M059J (cell line): ENCODE data around the gene KCTD16. TPM values are rescaled to one million over a fixed set of nuclear protein-coding genes. Genes with fewer than 3 reads are reported as not detected.
A peak's percentile ranks its signal among the peaks of the same experiment; 100 is the strongest.

Source experiments
- DNase-seq: peaks from one replicate; pipeline ENCODE4 v3.0.0-alpha.2; 2012; ENCODE audit warnings: low read depth
- total RNA-seq: library from RNA; depleted of rRNA; stranded (reverse); fragments of >200 nt; shearing (Covaris generic); gene quantifications from 2 replicates; pipeline ENCODE4 v1.2.3, GENCODE V29; 2014

The KCTD16 gene
- total RNA-seq, 1 experiment from 2014 or later, result 0.10 TPM

- no peak for DNase-seq
These were observed 114.3 kb downstream of the KCTD16 start for GRCh38 chr5:144284931-144285502.

DNA sequence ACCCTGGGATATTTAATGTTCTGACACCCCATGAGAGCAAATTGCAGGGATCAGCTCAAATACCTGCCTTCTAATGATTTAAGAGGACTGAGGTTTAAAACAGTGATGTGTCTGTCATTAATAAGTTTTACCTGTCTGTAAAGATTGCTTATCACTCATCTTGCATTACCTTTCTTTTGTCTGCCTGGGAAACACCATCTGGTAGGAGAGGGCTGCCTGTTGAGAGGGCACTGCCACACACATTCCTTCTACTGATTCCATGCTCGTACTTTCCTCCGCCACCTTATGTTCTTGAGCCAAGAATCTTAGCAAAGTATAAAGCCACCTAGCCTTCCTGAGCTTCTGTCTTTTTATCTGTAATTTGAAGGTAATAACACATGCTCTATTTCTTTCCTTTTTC is 118.6 kb downstream of the KCTD16 start:
- no peak for DNase-seq

DNA sequence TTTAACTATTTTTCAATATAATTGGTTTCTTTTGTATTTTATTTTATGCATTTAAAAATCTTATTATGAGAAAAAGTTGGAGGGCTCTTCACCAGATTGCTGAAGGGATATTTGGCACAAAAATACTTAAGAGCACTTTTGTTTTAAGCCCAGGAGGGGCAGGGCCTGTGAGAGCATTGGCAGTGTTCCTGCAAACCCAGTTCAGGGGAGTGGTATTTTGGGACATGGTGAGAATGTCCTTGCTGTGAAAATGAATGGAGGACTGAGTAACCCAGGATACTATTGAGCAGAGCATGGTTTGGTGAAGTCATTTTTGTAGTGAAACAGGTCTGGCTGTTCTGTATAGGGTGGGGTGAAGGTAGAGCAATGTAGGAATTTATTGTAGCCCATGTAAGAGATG is 121.4 kb downstream of the KCTD16 start:
- DNase-seq, result no peak

- DNase-seq, result no peak
These were observed 124.6 kb downstream of the KCTD16 start for GRCh38 chr5:144295284-144295683.

DNA sequence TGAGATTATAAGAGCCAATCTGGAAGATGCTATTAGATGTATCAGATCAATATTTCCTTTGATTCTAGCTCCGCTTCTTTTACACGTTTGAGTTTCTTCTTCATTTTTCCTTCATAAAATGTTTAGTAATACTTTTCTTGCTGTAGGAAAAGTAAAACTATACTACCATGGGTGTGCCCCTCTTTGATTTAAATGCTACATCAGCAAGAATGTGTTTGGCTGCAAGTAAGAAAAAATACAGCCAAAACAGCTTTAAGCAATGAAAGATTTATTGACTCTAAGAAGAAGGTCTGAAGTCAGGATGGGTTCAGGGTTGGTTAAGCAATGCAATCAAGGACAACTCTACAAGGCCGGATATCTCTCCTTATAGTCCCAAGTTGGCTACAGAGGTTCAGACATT is 126.4 kb downstream of the KCTD16 start:
- DNase-seq, result no peak

DNA sequence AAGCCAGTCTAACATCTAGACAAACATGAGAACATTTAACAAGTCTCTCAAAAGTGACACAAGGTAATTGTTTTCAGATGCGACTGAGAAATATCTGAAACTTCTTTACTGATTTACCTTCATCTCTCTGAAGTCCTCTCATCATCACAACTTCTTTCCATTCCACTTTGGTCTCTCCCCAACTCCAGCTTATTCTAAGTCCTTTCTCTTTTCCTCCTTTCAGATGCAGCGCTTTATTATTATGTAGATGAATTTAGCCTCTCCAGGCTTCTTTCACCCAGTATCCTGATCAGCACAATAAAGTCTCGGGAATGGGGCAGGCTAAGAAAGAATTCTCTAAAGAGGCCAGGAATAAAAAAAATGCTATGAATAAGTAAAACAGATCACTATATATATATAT is 128.0 kb downstream of the KCTD16 start:
- DNase-seq, result no peak

DNA sequence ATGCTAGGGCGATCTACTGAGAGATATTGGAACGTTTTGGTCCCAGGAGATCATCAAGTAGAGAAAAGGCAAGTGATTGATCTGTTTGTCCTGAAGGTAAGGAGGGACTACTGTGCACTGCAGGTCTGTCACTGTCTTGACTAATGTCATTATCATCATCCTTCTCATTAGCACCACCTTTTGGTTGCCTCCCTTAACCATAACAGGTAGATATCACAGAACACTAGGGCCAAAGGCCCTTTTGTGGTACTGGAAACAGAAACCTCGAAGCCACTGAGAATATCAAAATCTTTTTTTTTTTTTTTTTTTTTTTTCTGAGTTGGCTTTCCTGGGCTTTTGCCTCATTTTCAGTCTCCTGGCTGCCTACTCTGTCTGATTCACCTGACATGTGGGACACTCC is 134.0 kb downstream of the KCTD16 start:
- no peak for DNase-seq

GRCh38 chr5:144307736-144308135 is 137.1 kb downstream of the KCTD16 start:
- DNase-seq, result no peak

DNA sequence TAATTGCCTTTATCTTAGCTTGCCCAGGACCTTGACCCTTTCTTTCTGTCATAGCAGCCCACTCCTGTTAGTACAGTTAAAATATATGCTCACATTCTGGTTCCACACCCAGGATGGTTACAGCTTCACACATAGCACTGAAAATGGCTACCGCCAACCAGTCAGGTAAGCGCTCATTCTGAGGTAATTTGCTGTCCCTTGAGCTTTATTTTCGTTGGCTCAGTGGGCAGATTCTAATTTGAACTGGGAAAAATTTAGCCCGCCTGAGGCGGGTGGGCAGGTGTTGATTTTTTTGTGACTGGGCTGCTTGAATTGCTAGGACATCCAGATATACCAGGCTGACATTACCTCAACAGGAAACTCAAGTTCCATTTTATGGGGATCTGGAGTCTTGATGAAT is 137.5 kb downstream of the KCTD16 start:
- DNase-seq, result no peak

GRCh38 chr5:144308906-144309670 is 138.4 kb downstream of the KCTD16 start:
- DNase-seq, result peak; percentile 4

DNA sequence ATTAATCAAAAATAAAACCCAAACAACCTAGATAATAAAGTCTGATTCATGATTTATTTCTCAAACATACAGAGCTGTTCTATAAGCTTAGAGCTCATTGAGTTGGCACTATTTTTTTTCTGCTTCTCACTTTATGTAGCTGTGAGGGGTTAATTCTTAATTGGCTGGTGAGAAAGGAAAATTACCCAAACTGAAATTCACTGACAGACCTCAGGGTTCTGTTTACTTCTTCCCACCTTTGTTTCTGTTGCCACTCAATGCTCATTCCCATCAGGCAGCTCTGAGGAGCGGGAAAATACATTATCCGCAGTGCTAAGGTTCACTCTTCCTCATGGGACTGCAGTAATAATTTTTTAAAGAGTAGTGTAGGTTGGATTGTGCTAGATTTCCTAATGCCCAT is 139.9 kb downstream of the KCTD16 start:
- no peak for DNase-seq

GRCh38 chr5:144313147-144313726 is 142.6 kb downstream of the KCTD16 start:
- DNase-seq, result no peak

GRCh38 chr5:144315026-144315425 is 144.4 kb downstream of the KCTD16 start:
- DNase-seq, result no peak

DNA sequence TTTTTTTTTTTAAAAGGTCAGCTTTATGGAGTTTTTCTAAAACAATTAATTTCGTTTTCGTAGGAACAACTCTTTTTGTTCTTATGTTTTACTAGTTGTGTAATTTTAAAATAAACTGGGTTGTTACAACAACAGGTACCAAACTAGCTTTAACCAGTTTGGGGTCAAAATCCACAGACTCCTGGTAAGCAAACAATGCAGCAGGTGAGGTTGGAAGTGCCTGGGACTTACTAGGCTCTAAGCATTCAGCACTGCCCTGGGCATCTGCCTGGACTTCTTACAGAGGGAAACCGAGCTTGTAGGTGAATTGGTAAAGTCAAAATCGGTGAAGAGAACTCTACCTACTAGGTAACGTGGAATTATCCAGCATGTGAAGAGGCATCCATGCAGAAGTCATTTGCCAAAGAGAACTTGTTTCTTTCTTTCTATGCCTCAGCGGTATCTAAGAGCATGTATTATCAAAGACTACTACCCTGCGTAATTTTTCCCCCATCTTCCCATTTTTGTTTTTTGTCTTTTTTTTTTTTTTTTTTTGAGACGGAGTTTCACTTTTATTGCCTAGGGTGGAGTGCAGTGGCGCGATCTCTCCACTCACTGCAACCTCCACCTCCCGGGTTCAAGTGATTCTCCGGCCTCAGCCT is 145.4 kb downstream of the KCTD16 start:
- no peak for DNase-seq

DNA sequence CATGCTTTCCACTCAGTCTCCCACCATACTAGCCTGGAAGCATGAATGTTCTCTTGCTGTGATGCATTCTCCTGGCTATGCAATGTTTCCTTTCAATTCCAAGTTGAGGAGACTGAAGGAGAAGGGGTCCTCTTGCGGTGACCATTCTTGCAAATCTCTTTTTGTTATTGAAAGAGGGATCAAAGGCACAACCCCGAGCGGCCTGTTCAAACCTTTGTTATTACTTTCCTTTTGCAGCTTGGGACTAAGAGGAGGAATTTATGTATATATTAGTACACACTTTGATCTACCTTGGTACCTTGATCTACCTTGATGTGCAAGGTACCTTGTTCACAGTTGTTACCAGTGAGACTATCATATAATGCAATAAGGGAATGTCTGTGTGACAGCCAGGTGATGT is 147.3 kb downstream of the KCTD16 start:
- DNase-seq, result no peak

DNA sequence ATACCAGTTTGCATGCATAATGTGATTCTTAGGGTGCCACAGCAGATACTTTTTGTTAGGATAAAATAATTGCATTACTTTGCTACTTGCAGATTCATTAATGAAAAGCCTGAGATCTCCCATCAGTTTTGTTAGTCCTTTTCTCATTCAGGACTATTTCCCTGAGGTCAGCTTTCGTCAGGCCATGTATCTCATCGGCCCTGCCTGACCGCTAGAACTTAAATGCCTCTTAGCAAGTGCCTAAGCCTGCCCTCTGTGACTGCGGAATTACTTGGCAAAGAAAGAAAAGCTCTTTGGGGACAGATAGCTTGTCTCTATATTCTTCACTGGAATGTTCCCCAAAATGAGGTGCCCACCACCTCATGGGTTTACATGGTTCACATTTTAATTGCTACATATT is 147.8 kb downstream of the KCTD16 start:
- no peak for DNase-seq

- no peak for DNase-seq
These were observed 152.5 kb downstream of the KCTD16 start for GRCh38 chr5:144323181-144323580.

DNA sequence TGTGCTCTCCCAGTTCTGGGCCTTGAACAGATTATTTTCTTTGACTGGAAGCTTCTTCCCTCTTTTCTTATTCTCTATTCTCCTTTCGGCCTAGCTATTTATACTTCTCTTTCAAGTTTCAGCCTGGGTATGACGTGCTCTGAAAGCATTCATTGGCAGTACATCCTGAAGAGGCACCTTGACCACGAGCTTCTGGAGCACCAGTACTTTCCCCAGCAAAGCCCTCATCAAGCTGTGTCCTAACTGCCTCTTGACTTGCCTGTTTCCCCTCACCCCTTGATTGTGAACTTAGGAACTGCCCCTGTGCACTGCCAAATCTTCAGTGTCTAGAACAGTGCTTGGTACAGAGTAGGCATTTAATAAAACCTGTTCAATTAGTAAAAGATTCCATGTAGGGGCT is 154.9 kb downstream of the KCTD16 start:
- DNase-seq, result no peak

- DNase-seq, result no peak
These were observed 157.8 kb downstream of the KCTD16 start for GRCh38 chr5:144328494-144328893.

GRCh38 chr5:144328980-144329379 is 158.3 kb downstream of the KCTD16 start:
- DNase-seq, result no peak

DNA sequence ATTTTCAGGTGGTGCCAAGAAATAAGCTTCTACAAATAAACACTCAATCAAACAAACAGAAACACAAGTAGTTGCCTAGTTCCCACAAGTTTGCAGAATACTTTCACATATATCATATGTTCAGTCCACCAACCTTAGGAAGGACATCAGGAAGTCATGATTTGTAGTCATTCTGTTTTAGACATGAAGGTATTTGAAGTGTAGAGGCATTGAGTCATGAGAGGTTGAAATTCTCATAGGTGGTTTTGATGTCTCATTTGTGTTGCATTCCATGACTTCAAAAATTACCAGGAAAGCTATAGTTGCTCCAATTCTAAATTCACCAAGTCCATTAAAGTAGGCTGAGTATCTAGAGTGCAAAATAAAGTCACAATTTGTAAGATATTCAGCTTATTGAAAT is 159.0 kb downstream of the KCTD16 start:
- no peak for DNase-seq

- DNase-seq, result no peak
These were observed 160.7 kb downstream of the KCTD16 start for GRCh38 chr5:144331361-144331760.

GRCh38 chr5:144332265-144332664 is 161.6 kb downstream of the KCTD16 start:
- DNase-seq, result no peak
